Right cardiac atrium (tissue), 5 donors: ENCODE data around the gene SMIM5. TPM values are rescaled to one million over a fixed set of nuclear protein-coding genes. Genes with fewer than 3 reads are reported as not detected.

ENCODE experiments used
- ATAC-seq, 2 donors: fragments of 200-7000 bp; cut with Tn5 transposase; one replicate each; pipeline versions ENCODE4 v1.8.0 to v1.9.1; 2020; ENCODE audit warnings: moderate library complexity in 2 of 2, mild to moderate bottlenecking in 1 of 2
- DNase-seq, 3 donors: peaks; one replicate each; pipeline ENCODE4 v3.0.0-alpha.2; 2020
- H3K27ac ChIP-seq: one replicate; pipeline ENCODE4 v1.5.1; 2013; ENCODE audit warnings: mild to moderate bottlenecking, low read length, control low read depth, moderate library complexity
- H3K27me3 ChIP-seq: one replicate; pipeline ENCODE4 v1.6.1; 2013; ENCODE audit not compliant: control insufficient read depth, insufficient read depth
- H3K4me1 ChIP-seq: one replicate; pipeline ENCODE4 v1.6.1; 2013; ENCODE audit warnings: low read length; ENCODE audit not compliant: control insufficient read depth, insufficient read depth
- H3K4me3 ChIP-seq: one replicate; pipeline ENCODE4 v1.5.1; 2013; ENCODE audit warnings: low read length, control low read depth
- H3K9me3 ChIP-seq: one replicate; pipeline ENCODE4 v1.6.1; 2013; ENCODE audit warnings: low read length; ENCODE audit not compliant: control insufficient read depth
- WGBS: extraction: QIAGEN DNeasy Blood & Tissue Kit; methylation state at CpG from one replicate; pipeline ENCODE4 v1.1.7; 2013; 5-methylcytosine and 5-hydroxymethylcytosine counted together
- intact Hi-C, 4 donors: fragments of 100-400 bp; cut with DNase I; formaldehyde crosslinking; loops; one replicate each; pipeline versions ENCODE4 v1.11.0 to v1.14.0; 2022 to 2023
- polyA plus RNA-seq: library from polyadenylated mRNA; stranded (reverse); fragments of 200-250 nt; gene quantifications from one replicate; pipeline ENCODE4 v1.2.3, GENCODE V29; 2013
- total RNA-seq, 4 donors: library from RNA; stranded (reverse); fragmentation: NEBNext Ultra II Directional; extraction: Animal tissue kit (Norgen Biotek cat#: 25700); gene quantifications; one replicate each; pipeline ENCODE4 v1.2.1, GENCODE V29; 2021
- donor health status: healthy with polysubstance abuse.
- donor health status: DM: no; HTN: yes; CAD: no.
- donor health status: DM: no; HTN: no; CAD: no.
- donor health status: DM: no; HTN: yes; CAD: no; lungs with severe emphysema.
- donor health status: DM: yes; HTN: yes; CAD: no.

The SMIM5 gene
- total and polyA plus RNA-seq, 5 donors = 6.9 to 13.5 (median 10.7) TPM

DNA sequence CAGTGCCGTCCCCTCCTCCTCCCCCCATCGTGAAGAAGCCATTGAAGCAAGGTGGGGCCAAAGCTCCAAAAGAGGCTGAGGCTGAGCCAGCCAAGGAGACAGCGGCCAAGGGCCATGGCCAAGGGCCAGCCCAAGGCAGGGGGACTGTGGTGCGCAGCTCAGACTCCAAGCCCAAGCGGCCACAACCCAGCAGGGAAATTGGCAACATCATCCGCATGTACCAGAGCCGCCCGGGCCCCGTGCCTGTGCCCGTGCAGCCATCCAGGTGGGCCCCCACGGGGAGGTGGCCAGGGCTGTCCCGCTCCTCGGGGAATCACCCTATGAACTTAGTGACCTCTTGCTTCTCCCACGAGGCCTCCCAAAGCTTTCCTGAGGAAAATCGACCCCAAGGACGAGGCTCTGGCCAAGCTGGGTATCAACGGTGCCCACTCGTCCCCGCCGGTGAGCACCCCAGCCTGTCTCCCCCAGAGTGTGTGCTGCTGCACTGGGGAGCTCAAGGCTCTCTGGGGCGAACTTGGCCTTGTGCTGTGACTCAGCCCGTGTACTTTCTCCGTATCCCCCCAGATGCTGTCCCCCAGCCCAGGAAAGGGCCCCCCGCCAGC is 16.6 kb upstream of the SMIM5 start:
- H3K4me1 ChIP-seq = no peaks in the 10 kb centered on the region
- H3K27me3 ChIP-seq = no peaks in the 10 kb centered on the region
- no peak overlapping the region for H3K27ac ChIP-seq
- DNase-seq (peak in 2 of 3 donors; percentile 36 to 49), ATAC-seq (no peak)
- H3K9me3 ChIP-seq = no peaks in the 10 kb centered on the region
- H3K4me3 ChIP-seq = no peak overlapping the region
- intact Hi-C loops = no loop called here
- 91% methylated on average over 24 of the region's 24 CpGs for WGBS

DNA sequence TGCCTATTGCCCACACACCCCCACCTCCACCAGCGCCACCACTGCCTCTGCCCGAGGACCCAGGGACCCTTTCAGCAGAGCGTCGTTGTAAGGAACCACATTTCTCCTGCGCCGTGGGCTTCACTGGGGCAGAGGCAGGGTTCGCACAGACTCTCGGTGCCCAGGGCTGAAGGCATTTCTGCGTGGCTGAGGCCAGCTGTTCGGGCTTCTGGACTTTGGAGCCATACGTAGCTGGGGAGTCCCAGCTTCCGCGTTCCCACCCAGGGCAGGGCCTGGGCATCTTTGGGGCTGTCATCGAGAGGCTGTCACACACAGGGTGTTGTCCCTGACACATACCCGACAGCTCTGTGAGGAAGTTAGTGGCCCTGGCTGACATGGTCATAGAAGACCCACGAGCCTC is 16.0 kb upstream of the SMIM5 start:
- Histone ChIP-seq H3K4me3 (no peak overlapping the region), H3K27ac (no peak overlapping the region), H3K27me3 (no peaks in the 10 kb centered on the region), H3K9me3 (no peaks in the 10 kb centered on the region), H3K4me1 (no peaks in the 10 kb centered on the region)
- 91% methylated on average over 16 of the region's 16 CpGs for WGBS
- DNase-seq (peak in 2 of 3 donors; percentile 26 to 29), ATAC-seq (no peak)
- intact Hi-C loops = no loop called here

DNA sequence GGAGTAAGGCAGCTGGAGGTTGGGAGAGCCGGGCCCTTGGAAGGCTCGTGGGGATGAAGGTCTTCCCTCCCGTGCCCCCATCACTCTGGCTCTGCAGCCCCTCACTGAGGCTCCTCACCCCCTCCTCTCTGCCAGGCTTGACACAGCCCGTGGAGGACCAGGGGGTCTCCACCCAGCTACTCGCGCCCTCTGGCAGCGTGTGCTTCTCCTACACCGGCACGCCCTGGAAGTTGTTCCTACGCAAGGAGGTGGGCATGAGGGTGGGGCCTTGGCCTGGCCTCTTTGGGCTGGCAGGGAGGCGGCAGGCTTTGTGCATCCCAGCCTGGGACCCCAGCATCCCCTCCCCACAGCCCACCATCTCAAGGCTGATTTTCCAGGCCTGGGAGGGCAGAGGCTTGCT is 15.6 kb upstream of the SMIM5 start:
- Histone ChIP-seq H3K4me3 (no peak overlapping the region), H3K4me1 (no peaks in the 10 kb centered on the region), H3K27me3 (no peaks in the 10 kb centered on the region), H3K27ac (no peak overlapping the region), H3K9me3 (no peaks in the 10 kb centered on the region)
- ATAC-seq (no peak), DNase-seq (peak in 1 of 3 donors; percentile 37)
- intact Hi-C loops = no loop called here
- 94% methylated on average over 11 of the region's 11 CpGs for WGBS

DNA sequence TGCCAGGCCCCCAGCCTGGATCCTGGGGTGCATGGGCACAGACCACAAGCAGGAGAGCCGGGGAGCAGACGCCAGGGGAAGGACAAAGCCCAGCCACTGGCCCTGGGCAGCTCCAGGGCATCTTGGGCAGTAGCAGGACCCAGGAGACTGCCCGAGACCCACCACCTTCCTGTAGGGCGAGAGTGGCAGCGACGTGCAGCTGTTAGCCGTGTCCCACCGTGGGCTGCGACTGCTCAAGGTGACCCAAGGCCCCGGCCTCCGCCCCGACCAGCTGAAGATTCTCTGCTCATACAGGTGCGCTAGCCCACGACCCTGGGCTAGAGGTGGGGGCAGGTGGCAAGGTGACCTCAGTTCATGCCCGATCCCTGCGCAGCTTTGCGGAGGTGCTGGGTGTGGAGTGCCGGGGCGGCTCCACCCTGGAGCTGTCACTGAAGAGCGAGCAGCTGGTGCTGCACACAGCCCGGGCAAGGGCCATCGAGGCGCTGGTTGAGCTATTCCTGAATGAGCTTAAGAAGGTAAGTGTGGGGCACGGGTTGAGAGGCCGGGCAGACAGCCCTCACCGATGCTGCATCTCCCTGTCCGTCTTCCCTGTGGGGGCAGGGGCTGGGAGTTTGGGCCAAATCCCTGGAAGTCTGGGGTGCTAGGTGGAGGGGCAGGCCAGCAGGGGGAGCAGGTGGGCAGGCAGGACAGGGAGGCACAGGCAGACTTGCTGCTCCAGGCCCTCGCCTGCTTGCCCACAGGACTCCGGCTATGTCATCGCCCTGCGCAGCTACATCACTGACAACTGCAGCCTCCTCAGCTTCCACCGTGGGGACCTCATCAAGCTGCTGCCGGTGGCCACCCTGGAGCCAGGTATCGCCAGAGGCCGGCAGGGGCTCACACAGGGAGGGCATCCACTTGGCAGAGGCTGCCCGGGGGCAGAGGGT is 13.5 kb upstream of the SMIM5 start:
- WGBS = 88% methylated on average over 36 of the region's 36 CpGs
- ATAC-seq (no peak), DNase-seq (peak in 2 of 3 donors; percentile 55 to 72)
- Histone ChIP-seq H3K27me3 (no peaks in the 10 kb centered on the region), H3K9me3 (no peaks in the 10 kb centered on the region), H3K27ac (no peak overlapping the region), H3K4me3 (no peak overlapping the region), H3K4me1 (no peaks in the 10 kb centered on the region)
- intact Hi-C loops = no loop called here

DNA sequence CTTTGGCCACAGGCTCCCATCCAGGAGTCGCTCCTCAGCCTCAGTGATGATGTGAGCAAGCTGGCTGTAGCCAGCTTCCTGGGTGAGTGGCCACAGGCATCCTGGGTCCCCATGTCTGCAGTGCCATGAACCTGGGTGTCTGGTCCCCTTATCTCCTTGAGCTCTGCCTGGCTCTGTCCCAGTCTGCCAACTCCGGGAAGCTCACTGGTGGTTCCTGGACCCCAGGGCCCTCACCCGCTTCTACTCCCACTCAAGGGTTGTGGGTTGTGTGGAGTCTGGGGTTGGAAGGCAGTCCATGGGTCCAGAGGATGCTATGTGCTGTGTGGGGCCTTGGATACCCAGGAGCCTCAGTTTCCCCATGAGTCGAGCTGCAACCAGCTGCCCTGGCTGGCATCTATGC is 11.7 kb upstream of the SMIM5 start:
- intact Hi-C loops = no loop called here
- no peak for ATAC-seq
- DNase-seq = peak in 1 of 3 donors; percentile 18
- no peak overlapping the region for H3K4me3 ChIP-seq
- WGBS = 86% methylated on average over 4 of the region's 4 CpGs
- no peaks in the 10 kb centered on the region for H3K27me3 ChIP-seq
- H3K27ac ChIP-seq = no peak overlapping the region
- no peaks in the 10 kb centered on the region for H3K4me1 ChIP-seq
- H3K9me3 ChIP-seq = no peaks in the 10 kb centered on the region

DNA sequence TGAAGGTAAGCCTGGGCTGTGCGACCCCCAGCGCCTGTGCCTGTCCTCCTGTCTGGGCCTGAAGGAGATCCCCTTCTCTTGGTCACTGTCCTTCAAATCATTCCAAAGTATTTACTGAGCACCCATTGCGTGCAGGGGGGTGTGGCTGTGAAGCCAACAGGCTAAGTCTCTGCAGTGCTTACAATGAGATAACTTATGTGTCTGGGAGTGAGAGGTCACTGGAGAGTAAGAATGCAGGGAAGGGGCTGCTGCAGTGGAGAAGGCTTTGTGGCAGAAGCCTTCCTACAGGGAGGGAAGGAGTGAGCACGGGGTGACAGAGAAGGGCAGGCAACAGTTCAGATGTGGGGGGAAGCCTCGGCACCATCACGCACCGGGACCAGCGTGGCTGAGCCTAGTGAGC is 11.2 kb upstream of the SMIM5 start:
- H3K9me3 ChIP-seq = no peaks in the 10 kb centered on the region
- H3K27ac ChIP-seq = no peak overlapping the region
- H3K4me1 ChIP-seq = no peaks in the 10 kb centered on the region
- 81% methylated on average over 8 of the region's 8 CpGs for WGBS
- H3K27me3 ChIP-seq = no peaks in the 10 kb centered on the region
- intact Hi-C loops = no loop called here
- DNase-seq (peak in 2 of 3 donors; percentile 8 to 28), ATAC-seq (no peak)
- no peak overlapping the region for H3K4me3 ChIP-seq

DNA sequence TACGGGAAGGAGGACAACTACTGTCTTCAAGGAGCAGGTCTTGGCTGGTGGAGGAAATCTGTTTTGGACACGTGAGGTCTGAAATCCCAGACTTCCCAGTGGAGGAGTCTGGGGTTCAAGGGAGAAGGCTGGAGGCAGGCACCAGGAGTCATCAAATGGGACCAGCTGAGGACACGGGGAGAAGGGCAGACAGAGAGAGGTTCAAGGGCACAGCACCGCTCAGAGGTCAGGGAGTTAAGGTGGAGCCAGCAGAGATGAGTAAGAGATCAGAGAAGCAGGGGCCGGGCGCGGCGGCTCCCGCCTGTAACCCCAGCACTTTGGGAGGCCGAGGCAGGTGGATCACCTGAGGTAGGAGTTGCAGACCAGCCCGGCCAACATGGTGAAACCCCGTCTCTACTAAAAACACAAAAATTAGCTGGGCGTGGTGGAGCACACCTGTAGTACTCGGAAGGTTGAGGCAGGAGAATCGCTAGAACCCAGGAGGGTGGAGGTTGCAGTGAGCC is 10.4 kb upstream of the SMIM5 start:
- Histone ChIP-seq H3K4me1 (no peaks in the 10 kb centered on the region), H3K4me3 (no peak overlapping the region), H3K9me3 (no peaks in the 10 kb centered on the region), H3K27ac (no peak overlapping the region), H3K27me3 (no peaks in the 10 kb centered on the region)
- ATAC-seq (no peak), DNase-seq (peak in 2 of 3 donors; percentile 11 to 39)
- 93% methylated on average over 15 of the region's 15 CpGs for WGBS
- intact Hi-C loops = no loop called here

DNA sequence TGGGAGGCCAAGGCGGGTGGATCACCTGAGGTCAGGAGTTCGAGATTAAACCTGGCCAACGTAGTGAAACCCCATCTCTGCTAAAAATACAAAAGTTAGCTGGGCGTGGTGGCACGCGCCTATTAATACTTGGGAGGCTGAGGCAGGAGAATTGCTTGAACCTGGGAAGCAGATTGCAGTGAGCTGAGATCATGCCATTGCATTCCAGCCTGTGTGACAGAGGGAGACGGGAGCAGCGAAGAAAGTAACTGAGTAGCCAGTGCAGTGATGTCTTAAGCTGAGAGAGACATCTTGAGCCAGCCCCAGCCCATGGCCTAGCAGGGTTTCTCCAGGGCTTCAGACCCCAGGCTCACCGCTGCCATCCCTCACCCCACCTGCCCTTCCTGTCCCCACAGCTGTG is 9.8 kb upstream of the SMIM5 start:
- Histone ChIP-seq H3K4me1 (no peaks in the 10 kb centered on the region), H3K27me3 (no peaks in the 10 kb centered on the region), H3K4me3 (no peak overlapping the region), H3K9me3 (no peaks in the 10 kb centered on the region), H3K27ac (no peak overlapping the region)
- WGBS = 86% methylated on average over 9 of the region's 9 CpGs
- DNase-seq (no peak), ATAC-seq (no peak)
- intact Hi-C loops = no loop called here

DNA sequence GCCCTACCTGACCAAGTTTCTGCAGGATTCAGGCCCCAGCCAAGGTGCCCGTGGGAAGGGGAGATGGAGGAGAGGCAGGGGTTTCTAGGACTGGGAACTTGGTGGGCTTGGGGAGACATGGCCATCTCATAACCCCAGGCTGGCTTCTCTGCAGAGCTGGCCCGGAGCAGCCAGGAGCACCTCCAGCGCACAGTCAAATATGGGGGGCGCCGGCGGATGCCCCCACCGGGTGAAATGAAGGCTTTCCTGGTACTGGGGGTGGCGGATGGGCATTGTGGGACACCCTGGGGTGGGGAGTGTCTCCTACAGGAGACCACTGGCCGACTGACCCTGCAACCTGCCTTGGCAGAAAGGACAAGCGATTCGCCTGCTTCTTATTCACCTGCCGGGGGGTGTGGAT is 9.2 kb upstream of the SMIM5 start:
- Histone ChIP-seq H3K4me1 (no peaks in the 10 kb centered on the region), H3K9me3 (no peaks in the 10 kb centered on the region), H3K27me3 (no peaks in the 10 kb centered on the region), H3K27ac (no peak overlapping the region), H3K4me3 (no peak overlapping the region)
- 88% methylated on average over 12 of the region's 12 CpGs for WGBS
- DNase-seq = peak in 2 of 3 donors; percentile 44 to 51
- intact Hi-C loops = no loop called here
- ATAC-seq = no peak

DNA sequence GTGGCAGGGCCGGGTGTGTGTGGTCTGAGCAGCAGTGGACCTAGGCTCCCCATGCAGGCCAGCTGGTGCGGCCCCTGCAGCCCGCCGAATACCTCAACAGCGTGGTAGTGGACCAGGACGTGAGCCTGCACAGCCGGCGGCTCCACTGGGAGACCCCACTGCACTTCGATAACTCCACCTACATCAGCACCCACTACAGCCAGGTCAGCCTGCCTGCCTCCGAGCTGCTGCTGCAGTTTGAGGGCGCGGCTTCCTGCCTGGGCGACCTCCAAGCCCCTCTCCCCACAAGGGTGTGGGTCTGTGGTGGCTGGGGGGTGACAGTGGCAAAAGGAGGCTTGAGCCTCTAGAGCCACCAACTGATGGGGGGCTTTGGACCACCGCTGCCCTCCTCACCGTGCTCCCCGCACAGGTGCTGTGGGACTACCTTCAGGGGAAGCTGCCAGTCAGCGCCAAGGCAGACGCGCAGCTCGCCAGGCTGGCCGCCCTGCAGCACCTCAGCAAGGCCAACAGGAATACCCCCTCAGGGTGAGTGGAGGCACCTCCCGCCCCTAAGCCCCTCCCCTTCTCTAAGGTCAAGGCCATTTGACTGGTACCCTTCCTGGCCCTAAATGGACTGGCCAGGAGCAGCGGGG is 8.4 kb upstream of the SMIM5 start:
- WGBS = 86% methylated on average over 23 of the region's 23 CpGs
- Histone ChIP-seq H3K27ac (no peak overlapping the region), H3K9me3 (no peaks in the 10 kb centered on the region), H3K27me3 (no peaks in the 10 kb centered on the region), H3K4me3 (no peak overlapping the region), H3K4me1 (no peaks in the 10 kb centered on the region)
- ATAC-seq = no peak
- intact Hi-C loops = no loop called here
- DNase-seq = peak in 2 of 3 donors; percentile 43 to 49
